DOHH2 (cell line): ENCODE results near the gene MRTO4.

ENCODE experiments used
- CTCF ChIP-seq: fragments of 200-600 bp; sonication (generic); IDR thresholded peaks from one replicate; pipeline ENCODE4 v1.5.1; 2014; ENCODE audit warnings: antibody characterized with exemption, mild to moderate bottlenecking, low read depth, low read length; ENCODE audit not compliant: poor library complexity, severe bottlenecking
- EZH2phosphoT487 ChIP-seq: fragments of 200-600 bp; sonication (generic); IDR thresholded peaks from 2 replicates; pipeline ENCODE4 v1.6.1; 2017; ENCODE audit warnings: borderline replicate concordance, mild to moderate bottlenecking, antibody characterized with exemption, low read length, moderate library complexity, mixed read lengths

- TF ChIP-seq CTCF (no peak), EZH2phosphoT487 (no peak)
These were observed 33.3 kb downstream of the MRTO4 start for GRCh38 chr1:19284881-19285280.
